GM19467 (cell line): ENCODE data around the gene RHEX.
A peak's percentile ranks its signal among the peaks of the same experiment; 100 is the strongest.
"Not testable (repeated sequence)": the region's sequence is repeated elsewhere in the genome, so short reads cannot be mapped to it uniquely, and the experiment has no call there.

Source experiments
- ATAC-seq: cut with Tn5 transposase; IDR thresholded peaks from one replicate; pipeline ENCODE4 v1.9.1; 2021; ENCODE audit warnings: mild to moderate bottlenecking, moderate library complexity; ENCODE audit not compliant: unreplicated experiment

Gene RHEX, protein sequence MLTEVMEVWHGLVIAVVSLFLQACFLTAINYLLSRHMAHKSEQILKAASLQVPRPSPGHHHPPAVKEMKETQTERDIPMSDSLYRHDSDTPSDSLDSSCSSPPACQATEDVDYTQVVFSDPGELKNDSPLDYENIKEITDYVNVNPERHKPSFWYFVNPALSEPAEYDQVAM

DNA sequence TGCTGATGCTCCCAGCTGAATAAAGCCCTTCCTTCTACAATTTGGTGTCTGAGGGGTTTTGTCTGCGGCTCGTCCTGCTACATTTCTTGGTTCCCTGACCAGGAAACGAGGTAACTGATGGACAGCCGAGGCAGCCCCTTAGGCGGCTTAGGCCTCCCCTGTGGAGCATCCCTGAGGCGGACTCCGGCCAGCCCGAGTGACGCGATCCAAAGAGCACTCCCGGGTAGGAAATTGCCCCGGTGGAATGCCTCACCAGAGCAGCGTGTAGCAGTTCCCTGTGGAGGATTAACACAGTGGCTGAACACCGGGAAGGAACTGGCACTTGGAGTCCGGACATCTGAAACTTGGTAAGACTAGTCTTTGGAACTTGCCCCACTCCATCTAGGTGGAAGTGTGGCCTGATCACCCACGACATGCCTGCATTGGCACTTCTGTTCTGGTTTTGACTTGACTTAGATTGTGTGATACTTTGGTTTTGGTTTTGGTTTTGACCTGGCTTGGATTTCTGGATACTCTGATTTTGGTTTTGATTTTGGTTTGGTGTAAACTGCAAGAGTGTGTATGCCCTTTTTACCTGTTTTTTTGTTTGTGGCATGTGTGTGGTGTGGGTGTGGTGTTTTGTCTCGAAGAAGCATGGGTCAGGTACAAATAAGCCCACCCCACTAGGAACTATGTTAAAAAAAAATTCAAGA lies at the start of gene RHEX:
Gene RHEX (plus strand): TSS at position 255 of the 692 bp plus-strand sequence. CDS start 44,656 bp downstream, outside the sequence.
- not testable (repeated sequence) for ATAC-seq

DNA sequence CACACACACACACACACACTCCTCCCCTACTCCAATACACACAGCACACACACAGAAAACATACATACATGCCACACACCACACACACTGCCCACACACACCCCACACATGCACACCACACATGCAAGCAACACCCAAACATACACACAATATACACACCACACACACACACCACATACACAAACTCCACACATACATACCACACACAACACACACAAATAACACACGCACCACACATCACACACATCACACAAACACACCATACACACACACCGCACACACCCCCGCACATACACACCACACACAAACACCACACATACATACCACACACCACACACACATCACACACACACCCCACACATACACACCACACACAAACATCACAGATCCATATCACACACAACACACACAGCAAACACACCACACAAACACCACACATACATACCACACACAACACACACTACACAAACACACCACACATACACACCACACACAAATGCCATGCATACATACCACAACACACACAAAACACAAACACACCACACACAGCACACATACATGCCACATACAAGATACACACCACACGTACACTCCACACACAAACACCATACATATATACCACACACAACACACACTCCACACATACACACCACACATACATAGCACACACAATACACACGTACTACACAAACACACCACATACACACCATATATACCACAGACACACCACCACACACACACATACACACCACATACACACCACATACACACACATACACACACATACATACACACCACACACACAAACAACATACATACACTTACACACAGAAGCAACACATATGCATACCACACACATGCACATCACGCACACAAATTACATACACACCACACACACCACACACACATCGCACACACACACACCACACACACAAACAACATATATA lies 48.8 kb upstream of the RHEX start:
- ATAC-seq = no peak

DNA sequence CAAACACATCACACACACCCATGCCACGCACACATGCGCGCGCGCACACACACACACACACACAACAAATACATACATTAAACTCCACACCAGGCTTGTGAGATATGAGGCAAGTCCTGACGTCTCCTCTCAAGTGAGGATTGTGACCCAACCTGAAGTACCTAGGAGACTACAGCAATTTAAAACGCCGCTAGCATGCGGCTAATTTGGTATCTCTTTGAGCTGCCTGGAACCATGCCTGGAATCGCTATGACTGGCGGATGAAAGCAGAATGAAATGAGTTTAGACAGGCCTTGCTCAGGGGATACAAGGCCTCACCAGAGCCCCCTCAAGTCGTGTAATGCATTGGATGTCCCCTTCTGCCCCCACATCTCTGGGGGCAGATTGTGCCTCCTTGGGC lies 48.1 kb upstream of the RHEX start:
- no peak for ATAC-seq

DNA sequence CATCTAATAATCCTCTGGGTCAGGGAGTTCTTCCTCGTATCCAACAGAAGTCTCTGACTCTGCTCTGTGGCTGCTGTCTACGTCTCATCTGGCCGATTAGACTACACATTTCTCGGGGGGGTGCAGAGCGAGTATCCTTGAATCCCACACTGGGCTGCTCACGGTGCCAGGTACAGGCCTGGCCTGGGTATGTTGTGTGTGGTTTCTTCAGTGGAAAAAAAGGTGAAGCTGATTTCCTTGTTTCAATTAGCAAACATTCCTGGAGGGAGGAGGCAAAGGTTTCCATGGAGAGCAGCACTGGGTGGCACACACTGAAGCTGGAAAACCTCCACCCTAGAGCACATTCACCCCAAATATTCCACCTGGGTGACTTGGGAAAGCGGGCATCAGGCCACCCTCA lies 47.7 kb upstream of the RHEX start:
- no peak for ATAC-seq

DNA sequence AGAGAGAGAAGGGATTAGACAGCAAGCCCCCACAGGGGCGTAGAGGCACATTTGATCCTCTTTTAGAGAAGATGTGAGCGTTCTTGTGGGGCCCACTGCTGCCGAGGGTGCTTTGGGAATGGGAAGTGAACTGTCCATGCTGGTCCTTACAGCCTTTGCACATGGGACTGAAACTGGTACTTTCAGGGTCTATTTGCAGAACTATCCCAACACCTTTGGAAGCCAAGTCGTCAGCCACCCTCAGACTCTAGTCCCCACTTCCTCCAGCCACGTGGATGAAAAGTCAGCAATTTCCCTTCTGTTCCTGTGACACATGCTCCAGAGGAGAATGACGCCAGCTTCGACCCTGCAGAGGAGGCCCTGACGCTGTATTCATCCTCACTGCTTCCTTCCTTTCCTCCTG lies 47.2 kb upstream of the RHEX start:
- no peak for ATAC-seq

DNA sequence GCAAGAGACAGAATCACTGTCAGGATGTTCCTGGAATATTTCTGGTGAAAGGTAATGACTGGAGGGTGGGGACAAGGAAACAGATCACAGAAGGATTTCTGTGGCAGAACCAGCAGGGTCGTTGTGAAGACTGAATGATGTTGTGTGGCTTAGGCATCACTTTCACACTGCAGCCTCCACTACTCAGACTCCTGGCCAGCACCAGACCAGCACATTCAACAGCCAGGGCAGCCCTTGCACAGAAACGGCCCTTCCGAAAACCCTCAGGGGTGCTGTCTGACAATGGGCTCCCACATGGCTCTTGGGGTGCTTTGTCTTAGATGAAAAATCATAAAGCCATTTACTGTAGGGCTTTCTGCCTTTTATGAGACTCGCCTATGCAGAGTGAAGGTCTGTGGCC lies 46.0 kb upstream of the RHEX start:
- no peak for ATAC-seq

DNA sequence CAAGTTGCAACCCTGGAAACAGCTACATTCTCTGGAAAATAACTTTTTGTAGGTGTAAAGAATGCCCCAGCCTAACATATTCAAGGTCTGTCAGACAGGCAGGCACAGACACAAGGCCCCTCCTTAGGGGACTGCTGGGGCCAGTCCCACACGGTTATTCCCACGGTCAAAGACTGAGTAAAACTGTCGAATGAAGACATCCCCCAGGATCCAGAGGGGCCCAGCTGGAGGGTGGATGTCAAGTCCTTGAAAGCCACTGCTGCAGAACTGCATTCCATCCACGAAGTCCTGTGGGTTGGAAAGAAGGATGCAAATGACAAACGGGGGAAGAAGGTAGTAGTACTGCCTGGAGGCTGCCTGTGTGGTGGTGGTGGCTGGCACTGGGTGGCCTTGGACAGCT lies 42.9 kb upstream of the RHEX start:
- no peak for ATAC-seq

DNA sequence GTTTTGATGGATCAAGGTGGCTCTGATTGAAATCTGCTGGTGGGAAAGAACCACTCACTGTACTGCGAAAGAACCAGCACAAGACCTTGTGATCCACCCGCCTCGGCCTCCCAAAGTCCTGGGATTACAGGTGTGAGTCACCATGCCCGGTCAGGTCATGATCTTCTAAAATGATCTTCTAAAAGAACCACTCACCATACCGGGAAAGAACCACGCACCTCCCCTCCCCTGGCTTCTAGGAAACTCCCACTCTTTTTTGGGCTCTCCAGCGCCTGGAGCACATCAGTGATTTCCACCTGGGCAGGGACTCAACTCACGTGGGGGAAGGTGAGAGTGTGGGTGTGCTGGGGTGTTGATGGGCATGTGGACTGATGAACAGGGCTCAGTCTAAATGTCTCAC lies 41.9 kb upstream of the RHEX start:
- no peak for ATAC-seq

DNA sequence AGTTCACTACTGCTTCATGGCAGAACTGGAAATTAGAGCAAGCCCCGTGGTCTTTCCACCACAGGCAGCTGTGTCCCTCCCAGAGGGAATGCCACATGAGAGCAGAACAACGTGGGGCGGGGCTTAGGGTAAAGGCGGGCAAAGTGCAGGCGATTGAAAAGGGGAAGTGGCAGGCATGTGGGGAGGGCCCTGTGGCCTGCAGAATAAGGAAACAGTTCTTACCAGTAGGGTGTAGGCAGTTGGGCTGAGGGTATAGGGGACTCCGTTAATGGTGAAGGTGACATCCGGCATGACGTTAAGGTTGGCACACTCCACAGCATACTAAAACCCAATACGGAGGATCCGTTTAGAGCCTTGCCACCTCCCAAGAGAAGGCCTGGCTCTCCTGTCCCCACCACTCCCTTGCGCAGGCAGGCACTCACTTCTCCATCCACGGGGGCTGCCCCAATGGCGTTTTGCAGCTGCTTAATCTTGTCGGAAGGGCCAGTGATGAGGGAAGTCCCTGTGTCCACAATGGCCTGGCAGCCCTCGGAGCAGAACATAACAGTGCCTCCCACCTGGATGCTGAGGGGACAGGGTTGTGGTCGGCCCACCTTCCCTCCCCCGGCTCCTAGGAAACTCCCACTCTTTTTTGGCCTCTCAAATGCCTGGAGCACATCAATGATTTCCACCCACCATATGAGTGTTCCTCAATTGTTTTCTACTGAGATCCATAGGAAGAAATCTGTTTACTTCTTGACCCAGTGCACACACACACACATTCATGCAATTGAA lies 40.7 kb upstream of the RHEX start:
- ATAC-seq = peak; percentile 94

DNA sequence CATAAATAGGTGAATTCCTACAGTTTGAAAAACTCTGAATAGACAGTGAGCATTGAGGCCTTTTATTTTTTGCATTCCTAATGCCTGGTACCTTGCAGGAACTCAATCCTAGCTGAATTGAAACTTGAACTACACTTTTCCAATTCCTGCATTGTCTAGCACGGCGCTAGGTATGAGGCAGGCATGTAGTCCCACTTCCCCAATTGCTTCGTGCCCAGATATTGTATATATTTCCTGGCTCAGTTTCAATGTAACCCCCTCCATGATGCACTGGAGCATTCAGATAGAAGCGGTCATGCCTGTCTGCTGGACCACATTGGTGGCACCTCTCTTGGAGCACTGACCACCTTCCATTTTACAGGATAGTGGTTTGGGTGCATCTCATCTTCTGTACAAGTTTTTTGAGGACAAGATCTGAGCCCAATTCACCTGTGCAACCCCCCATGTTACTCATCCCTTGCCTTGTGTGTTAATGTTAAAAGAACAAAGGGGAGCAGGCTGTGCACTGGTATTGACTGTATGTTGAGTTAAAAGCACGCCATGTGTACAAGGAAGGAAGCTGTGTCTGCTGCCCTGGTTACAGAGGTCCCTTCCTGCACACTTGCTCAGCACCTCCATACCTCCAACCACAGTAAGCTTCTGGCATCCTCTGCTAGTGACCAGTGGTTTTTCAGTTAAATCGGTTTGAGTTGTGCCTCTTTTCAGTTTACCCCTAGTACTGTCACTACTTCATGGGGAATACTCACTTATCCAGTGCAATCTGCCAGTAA lies 39.8 kb upstream of the RHEX start:
- no peak for ATAC-seq

DNA sequence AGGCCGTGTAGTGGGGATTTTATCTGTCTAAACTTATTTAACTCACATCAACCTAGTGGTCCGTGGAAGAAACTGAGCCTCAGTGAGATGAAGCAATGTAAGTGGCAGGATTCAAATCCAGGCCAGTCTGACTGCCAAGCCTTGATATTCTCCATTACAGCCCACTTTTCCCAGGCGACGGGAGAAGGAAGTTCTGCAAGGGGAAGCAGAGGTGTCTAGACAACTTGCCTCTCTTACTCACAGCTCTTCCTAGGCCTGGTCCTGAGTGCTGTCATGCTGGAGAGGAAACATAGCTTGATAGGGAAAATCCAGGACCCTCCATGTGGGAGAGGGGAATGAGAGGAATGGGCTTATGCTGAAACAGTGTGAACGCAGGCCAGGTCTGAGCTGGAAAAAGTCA lies 38.4 kb upstream of the RHEX start:
- no peak for ATAC-seq

DNA sequence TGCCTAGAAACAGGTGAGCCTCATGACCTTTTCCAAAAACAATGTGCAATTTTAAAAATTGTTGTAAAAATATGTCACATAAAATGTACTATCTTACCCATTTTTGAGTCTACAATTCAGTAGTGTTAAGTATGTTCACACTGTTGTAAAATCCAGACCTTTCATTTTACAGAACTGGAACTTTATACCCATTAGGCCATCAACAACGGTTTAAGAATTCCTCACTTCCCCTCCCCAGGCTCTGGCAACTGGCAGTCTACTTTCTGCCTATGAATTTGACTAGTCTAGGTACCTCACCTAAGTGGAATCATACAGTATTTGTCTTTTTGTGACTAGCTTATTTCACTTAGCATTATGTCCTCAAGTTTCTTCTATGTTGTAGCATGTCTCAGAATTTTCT lies 37.9 kb upstream of the RHEX start:
- no peak for ATAC-seq

DNA sequence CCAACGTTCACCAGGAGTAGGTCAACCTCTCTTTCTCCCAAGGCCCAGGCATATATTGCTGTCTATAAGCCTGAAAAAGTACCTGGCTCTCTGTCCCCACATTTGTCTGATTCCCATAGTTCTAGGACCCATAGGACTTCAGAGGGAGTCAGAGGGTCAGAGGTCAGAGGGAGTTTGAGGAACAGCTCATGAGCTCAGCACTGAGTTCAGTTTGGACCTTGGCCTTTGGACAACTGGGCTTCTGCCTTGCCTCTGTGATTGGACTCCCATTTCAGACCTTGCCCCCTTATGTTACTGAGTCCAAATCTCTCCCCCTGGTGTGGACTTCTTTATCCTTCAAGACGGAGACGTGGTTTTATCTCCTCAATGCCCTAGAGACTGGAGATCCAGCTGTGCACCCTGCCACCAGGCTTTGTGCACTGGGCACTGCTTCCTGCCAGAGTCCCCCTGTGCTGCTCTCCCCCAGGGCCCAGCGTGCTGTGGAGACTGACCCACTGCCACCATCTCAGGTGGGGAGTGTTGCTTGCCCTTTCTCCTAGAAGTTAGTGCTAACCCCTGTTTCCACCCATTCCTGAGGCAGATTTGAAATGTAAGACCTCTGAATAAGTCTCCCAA lies 32.5 kb upstream of the RHEX start:
- ATAC-seq = no peak

DNA sequence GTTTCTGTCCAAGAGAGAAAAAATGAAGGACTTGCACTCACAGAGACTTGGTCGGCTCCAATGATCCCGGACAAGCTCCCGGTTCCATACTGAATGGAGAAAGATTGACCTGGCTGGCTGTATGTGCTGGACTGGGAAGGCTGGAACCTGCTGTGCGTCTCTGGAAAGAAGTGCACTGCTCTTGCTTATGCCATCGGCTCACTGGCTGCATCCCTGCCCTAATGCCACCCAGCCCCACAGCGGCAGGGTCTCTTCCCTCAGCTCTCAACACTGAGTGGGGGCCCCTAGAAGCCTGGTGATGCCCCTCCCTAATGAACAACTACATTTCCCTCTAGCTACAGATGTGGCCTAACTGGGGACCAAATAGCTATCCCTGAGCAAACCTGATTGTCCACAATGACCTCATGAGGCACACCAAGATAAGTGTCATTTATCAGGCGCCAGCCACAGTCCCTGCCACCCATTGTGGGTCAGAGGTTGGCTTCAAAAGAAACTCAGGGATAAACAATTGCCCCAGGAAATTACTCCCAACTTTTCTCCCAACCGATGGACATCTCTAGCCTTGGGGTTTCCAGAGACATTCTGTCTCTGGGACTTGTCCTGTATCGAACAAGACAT lies 31.9 kb upstream of the RHEX start:
- no peak for ATAC-seq

DNA sequence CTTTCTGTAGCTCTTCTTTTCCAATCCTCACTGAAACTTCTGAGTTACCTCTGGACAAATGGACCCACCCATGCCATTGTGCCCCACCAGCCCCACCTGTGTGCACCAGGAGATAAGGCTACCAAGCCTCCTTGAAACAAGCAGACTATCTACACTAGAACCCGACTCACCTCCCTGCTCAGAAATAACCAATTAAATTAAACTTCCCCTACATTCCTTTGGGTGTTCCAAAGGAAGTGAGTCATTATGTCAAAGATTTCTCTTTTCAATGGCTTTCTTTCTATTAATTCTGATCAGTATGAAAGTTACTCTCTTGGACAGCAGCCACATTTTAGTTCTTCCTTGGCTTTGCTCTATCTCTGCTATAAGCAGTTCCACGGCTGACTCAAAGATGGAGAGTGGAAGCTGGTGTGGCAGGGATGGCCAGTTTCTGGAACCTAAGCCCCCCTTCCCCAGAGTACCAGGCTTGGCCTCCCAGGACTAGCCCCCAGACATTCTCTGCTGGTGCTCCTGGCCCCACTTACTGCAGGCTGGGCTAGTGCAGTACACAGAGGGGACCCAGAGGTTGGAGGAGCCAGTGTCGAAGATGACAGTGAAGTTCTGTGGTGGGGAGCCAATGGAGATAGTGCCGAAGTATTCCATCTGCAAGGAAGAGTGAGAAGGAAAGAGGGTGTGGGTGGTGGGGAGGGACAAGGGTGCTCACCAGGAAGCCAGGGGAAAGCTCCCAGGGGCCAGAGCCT lies 31.2 kb upstream of the RHEX start:
- ATAC-seq = no peak

DNA sequence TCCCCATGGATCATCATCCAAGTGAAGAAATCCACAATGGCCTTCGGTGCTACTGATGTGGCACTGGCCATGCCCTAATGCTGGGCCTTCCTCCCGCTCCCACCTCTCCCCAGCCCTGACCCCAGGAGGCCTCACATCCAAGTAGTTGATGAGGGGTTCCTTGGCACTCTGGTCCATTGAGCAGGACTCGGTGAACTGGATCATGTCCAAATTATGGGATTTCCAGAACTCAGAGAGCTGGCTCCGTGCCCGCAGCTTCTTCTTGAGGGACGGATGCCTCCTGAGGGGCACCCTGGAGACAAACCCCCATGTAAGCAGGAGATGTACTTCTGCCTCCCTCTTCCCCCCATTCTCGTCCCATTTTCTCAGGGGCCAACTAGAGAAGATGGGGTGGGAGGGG lies 30.2 kb upstream of the RHEX start:
- no peak for ATAC-seq

DNA sequence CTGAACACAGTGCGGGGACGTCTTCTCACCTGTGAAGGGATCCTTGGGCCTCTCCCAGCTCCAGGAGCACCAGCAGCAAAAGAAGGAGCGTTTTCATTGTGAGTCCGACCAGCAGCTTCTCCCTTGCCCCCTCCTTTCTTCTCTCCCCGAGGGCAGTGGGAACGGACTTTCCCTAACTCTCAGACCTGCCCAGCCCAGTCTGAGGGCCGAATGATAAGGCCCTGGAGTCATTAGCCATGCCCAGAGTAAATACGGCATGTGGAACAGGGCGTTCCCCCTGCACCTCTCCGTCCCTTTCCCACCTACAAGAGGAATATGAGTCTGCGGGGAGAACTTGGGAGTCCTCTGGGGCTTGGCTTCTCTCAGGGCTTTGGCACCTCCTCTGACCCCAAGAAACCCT lies 29.3 kb upstream of the RHEX start, which contains the start of gene CTSE:
Gene CTSE (minus strand): TSS at position 201 of the 400 bp plus-strand sequence. CDS start 104 bp downstream, at position 97.
- ATAC-seq = no peak

DNA sequence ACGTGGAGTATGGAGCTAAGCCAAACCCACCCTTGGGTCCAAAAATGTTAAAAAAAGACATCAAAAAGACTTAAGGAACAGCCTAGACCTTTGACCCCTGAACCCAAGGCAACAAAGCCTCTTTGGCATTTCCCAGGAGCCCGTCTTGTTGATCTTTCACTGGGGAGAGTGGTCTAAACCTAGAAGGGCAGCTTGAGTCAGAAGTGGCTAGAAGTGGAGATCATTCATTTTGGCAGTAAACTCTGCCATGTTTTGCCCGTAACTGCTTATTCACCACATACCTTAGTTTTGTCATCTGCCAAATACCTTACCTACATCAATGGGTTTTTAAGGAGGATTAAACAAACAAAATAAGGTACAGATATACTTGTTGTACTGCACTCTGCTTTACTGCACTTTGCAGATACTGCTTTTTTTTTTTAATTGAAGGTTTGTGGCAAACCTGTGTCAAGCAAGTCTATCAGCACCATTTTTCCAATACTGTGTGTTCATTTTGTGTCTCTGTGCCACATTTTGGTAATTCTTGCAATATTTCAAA lies 27.6 kb upstream of the RHEX start:
- ATAC-seq = no peak
